ENCODE data around the gene MUCL3.
"Not testable (repeated sequence)": the region's sequence is repeated elsewhere in the genome, so short reads cannot be mapped to it uniquely, and the experiment has no call there.

MUCL3 gene

DNA sequence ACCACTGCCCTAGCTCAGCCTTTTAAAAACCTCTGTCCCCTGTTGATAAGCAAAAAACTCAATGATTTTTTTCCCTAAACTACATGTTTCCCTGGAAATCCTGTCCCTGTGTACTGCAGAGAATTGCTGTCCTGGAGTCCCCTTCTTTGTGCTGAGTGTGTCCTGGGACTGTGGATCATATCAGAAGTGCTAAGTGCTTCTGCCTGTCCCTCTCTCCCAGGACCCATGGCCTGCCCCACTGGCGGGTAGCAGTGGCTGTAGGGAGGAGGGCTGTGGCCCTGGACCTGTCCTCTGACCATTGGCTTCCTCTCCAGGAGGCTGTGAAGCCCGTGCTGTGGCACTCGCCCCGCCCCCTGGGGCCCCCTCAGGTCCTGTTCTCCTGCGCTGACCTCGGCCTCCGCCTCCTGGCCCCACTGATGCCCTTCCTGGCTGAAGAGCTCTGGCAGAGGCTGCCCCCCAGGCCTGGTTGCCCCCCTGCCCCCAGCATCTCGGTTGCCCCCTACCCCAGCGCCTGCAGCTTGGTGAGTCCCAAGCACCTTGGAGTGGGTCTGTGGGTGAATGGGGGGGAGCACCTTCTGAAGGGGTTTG, 16.6 kb upstream of the MUCL3 start:
- not testable (repeated sequence) for DNase-seq (ENCODE audit: low read depth, low spot score)
- peaks cover 17% of the 10 kb centered on the region for H3K36me3 ChIP-seq (ENCODE audit: control insufficient read depth, insufficient read depth, low read length)

DNA sequence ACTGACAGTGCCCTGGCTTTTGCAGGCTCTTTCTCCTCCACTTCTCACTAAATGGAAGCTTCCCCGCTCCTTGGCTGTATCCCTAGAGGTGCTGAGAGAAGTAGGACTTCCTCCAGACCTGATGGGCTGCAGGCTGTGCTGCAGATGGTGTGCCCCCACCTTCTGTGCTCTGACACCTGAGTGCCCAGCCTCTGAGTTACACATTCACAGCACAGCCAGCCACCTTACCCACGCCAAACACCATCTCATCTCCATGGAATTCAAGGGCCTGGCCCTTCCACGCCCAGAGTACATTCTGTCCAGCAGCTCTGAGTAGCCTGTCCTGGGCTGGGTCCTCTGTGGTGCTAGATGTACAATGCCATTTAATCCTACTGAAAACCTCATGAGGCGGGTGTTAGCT, 14.1 kb upstream of the MUCL3 start:
- Histone ChIP-seq H3K9me3 (ENCODE audit: control insufficient read depth, insufficient read depth, low read length) (no peaks in the 10 kb centered on the region), H3K4me1 (ENCODE audit: control insufficient read depth, insufficient read depth, low read length) (peaks cover 2% of the 10 kb centered on the region; the same call in 1 of the 2 replicates), H3K27ac (ENCODE audit: low read length) (no peak overlapping the region), H3K36me3 (ENCODE audit: control insufficient read depth, insufficient read depth, low read length) (peaks cover 5% of the 10 kb centered on the region; the same call in 1 of the 2 replicates), H3K4me3 (ENCODE audit: low read length) (no peak overlapping the region), H3K27me3 (ENCODE audit: control insufficient read depth, insufficient read depth, low read length) (no peaks in the 10 kb centered on the region)
- no CpG with 5 or more reads among the region's 4 CpGs for WGBS (ENCODE audit: insufficient coverage, insufficient read length)
- no peak for DNase-seq (ENCODE audit: low read depth, low spot score)

More for the DNA sequence above, 16.6 kb upstream of the MUCL3 start:
- not testable (repeated sequence) for H3K4me1 ChIP-seq (ENCODE audit: control insufficient read depth, insufficient read depth, low read length); H3K9me3 ChIP-seq (ENCODE audit: control insufficient read depth, insufficient read depth, low read length); H3K4me3 ChIP-seq (ENCODE audit: low read length); H3K27ac ChIP-seq (ENCODE audit: low read length); H3K27me3 ChIP-seq (ENCODE audit: control insufficient read depth, insufficient read depth, low read length)
- no CpG with 5 or more reads among the region's 9 CpGs for WGBS (ENCODE audit: insufficient coverage, insufficient read length)

DNA sequence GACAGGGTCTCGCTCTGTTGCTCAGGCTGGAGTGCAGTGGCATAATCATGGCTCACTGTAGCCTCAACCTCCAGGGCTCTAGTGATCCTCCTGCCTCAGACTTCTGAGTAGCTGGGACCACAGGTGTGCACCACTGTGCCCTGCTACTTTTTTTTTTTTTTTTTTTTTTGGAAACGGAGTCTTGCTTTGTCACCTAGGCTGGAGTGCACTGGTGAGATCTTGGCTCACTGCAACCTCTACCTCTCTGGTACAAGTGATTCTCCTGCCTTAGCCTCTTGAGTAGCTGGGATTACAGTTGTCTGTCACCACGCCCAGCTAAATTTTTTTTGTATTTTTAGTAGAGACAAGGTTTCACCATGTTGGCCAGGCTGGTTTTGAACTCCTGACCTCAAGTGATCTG, 13.7 kb upstream of the MUCL3 start:
- H3K27ac ChIP-seq (ENCODE audit: low read length); H3K27me3 ChIP-seq (ENCODE audit: control insufficient read depth, insufficient read depth, low read length); H3K4me1 ChIP-seq (ENCODE audit: control insufficient read depth, insufficient read depth, low read length); H3K4me3 ChIP-seq (ENCODE audit: low read length); H3K9me3 ChIP-seq (ENCODE audit: control insufficient read depth, insufficient read depth, low read length); H3K36me3 ChIP-seq (ENCODE audit: control insufficient read depth, insufficient read depth, low read length); DNase-seq (ENCODE audit: low read depth, low spot score): not testable (repeated sequence)
- WGBS (ENCODE audit: insufficient coverage, insufficient read length) = no CpG with 5 or more reads among the region's 3 CpGs

DNA sequence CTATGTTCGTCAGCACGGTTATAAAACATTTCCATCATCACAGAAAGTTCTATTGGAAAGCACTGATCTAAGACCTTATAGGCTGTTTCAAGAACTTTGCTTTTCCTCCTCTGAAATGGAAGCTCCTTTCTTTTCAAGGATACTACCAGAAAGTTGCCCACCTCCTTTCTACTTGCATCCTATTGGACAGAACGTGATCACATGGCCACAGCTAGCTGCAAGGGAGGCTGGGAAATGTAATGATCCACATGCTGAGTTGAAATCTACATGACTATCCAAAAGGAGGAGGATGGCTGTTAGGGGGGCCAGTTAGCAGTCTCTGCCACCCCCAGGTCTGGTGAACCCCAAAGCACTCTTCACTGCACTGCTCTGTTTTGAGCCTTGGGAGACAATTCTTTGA, 12.1 kb upstream of the MUCL3 start:
- no CpG with 5 or more reads among the region's 3 CpGs for WGBS (ENCODE audit: insufficient coverage, insufficient read length)
- Histone ChIP-seq H3K27me3 (ENCODE audit: control insufficient read depth, insufficient read depth, low read length) (no peaks in the 10 kb centered on the region), H3K36me3 (ENCODE audit: control insufficient read depth, insufficient read depth, low read length) (peaks cover 5% of the 10 kb centered on the region; the same call in 1 of the 2 replicates), H3K4me1 (ENCODE audit: control insufficient read depth, insufficient read depth, low read length) (no peaks in the 10 kb centered on the region), H3K4me3 (ENCODE audit: low read length) (no peak overlapping the region), H3K27ac (ENCODE audit: low read length) (no peak overlapping the region), H3K9me3 (ENCODE audit: control insufficient read depth, insufficient read depth, low read length) (no peaks in the 10 kb centered on the region)
- no peak for DNase-seq (ENCODE audit: low read depth, low spot score)

DNA sequence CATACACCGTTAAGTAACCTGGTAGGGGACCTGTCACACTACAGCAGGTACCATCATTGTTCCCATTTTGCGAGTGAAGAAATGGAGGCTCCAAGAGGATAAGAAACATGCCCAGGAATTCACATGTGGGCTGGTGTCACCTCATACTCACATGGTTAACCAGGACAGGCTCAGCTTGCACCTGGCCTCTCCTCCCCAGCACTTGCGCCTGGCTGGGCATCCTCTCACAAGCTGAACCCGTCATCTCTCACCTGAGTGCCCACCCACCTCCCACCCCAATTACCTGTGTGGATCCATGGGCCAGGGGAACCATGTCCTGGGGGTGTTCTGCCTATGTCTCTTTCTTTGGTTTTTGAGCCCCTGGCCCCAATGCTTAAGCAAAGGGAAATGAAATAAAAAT, 10.3 kb upstream of the MUCL3 start:
- no peak overlapping the region for H3K27ac ChIP-seq (ENCODE audit: low read length)
- peaks cover 5% of the 10 kb centered on the region; the same call in 1 of the 2 replicates for H3K36me3 ChIP-seq (ENCODE audit: control insufficient read depth, insufficient read depth, low read length)
- WGBS (ENCODE audit: insufficient coverage, insufficient read length) = no CpG with 5 or more reads among the region's 4 CpGs
- no peaks in the 10 kb centered on the region for H3K9me3 ChIP-seq (ENCODE audit: control insufficient read depth, insufficient read depth, low read length)
- H3K4me3 ChIP-seq (ENCODE audit: low read length) = no peak overlapping the region
- H3K27me3 ChIP-seq (ENCODE audit: control insufficient read depth, insufficient read depth, low read length) = no peaks in the 10 kb centered on the region
- H3K4me1 ChIP-seq (ENCODE audit: control insufficient read depth, insufficient read depth, low read length) = no peaks in the 10 kb centered on the region
- no peak for DNase-seq (ENCODE audit: low read depth, low spot score)

DNA sequence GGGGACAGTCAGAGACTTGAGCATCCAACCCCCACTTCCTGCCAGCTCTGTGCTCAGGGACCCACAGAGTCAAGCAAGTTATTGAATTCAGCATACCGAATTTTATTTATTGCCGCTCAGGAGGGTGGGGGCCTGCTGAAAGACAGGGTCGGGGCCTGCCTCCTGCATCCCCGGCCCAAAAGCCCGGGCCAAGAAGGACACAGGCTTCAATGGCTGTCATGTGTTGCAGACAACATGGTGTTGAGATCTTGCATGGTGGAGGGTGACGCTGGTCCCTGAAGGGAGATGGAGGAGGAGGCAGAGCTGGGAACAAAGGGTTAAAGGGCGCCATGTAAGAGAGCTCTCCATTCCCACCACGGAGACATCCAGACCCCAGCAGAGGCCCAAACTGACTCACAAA, 9.5 kb upstream of the MUCL3 start:
- Histone ChIP-seq H3K4me1 (ENCODE audit: control insufficient read depth, insufficient read depth, low read length) (no peaks in the 10 kb centered on the region), H3K36me3 (ENCODE audit: control insufficient read depth, insufficient read depth, low read length) (peaks cover 3% of the 10 kb centered on the region; the same call in 1 of the 2 replicates), H3K9me3 (ENCODE audit: control insufficient read depth, insufficient read depth, low read length) (no peaks in the 10 kb centered on the region), H3K27me3 (ENCODE audit: control insufficient read depth, insufficient read depth, low read length) (no peaks in the 10 kb centered on the region), H3K27ac (ENCODE audit: low read length) (no peak overlapping the region), H3K4me3 (ENCODE audit: low read length) (no peak overlapping the region)
- no CpG with 5 or more reads among the region's 8 CpGs for WGBS (ENCODE audit: insufficient coverage, insufficient read length)
- DNase-seq (ENCODE audit: low read depth, low spot score) = no peak

DNA sequence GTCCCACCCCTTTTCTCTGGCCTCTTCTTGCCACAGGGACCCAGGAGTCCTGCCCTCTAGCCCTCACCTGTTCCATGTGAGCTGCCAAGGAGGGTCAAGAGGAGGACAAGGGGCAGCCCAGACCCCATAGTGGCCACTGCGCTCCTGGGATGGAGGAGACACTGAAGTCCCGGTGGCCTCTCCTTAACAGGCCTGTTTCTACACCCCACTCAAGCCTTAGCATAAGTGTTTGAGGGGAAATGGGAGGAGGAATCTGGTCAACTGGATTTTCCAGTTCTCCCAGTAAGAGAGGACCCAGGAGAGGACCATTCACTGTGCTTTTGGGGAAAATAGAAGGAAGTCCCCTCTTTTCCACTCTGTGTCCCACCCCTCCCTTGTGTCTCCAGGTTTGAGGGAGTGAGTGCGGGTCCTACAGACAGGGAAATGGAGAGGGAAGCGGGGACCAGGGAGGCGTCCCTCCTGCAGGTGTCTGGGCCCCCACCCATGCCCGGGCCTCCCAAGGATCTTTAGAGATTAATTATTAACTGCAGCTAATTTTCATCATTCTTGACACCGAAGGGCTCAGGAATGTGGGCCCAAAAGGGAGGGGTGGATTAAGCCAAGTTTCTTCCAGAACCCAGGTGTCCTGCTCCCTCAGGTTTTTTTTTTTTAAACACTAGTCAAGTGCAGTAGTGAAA, 8.7 kb upstream of the MUCL3 start, which contains the start of gene SFTA2:
Gene SFTA2, minus strand, starts transcription at position 202 of the 677 bp plus-strand sequence. Its CDS starts 74 bp downstream, at position 128.
- no peak for DNase-seq (ENCODE audit: low read depth, low spot score)
- Histone ChIP-seq H3K27ac (ENCODE audit: low read length) (no peak within 1 kb of the TSS), H3K27me3 (ENCODE audit: control insufficient read depth, insufficient read depth, low read length) (no peaks in the 10 kb centered on the region), H3K4me1 (ENCODE audit: control insufficient read depth, insufficient read depth, low read length) (no peaks in the 10 kb centered on the region), H3K36me3 (ENCODE audit: control insufficient read depth, insufficient read depth, low read length) (no peaks in the 10 kb centered on the region), H3K9me3 (ENCODE audit: control insufficient read depth, insufficient read depth, low read length) (no peaks in the 10 kb centered on the region), H3K4me3 (ENCODE audit: low read length) (no peak within 1 kb of the TSS)
- no CpG with 5 or more reads among the region's 7 CpGs for WGBS (ENCODE audit: insufficient coverage, insufficient read length)

DNA sequence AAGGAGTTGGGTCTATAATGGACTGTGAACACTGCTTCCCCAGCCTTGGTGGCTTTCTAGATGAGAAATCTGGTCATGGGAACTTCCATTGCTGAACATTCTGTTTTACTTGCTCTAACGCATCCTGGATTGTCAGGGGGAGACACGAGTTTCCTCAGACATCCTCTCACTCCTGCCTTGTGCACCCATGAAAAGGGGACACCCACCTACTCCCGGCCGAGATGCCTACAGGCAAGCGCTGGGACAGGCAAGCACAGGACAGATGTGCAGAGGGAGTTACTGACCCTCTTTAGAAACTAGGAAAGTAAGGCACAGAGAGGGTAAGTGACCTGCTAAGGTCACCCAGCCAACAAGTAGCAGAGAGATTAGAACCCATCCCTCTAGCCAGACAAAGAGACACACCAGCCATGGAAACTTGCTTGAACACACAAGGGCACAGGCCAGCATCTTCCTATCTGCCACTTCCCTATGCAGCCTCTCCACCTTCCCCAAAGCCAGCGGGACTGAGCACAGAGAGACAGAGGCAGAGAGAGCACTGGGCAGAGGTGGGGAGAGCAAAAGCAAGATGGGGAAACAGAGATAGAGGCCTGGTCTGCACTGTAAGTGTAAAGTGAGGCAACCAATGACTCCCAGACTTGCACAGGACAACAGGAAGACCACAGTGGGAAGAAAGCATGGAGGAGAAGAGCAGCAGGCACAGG, 8.0 kb upstream of the MUCL3 start:
- no peak for DNase-seq (ENCODE audit: low read depth, low spot score)
- no CpG with 5 or more reads among the region's 6 CpGs for WGBS (ENCODE audit: insufficient coverage, insufficient read length)
- H3K4me3 ChIP-seq (ENCODE audit: low read length) = no peak overlapping the region
- no peaks in the 10 kb centered on the region for H3K9me3 ChIP-seq (ENCODE audit: control insufficient read depth, insufficient read depth, low read length)
- no peak overlapping the region for H3K27ac ChIP-seq (ENCODE audit: low read length)
- H3K27me3 ChIP-seq (ENCODE audit: control insufficient read depth, insufficient read depth, low read length) = no peaks in the 10 kb centered on the region
- no peaks in the 10 kb centered on the region for H3K36me3 ChIP-seq (ENCODE audit: control insufficient read depth, insufficient read depth, low read length)
- H3K4me1 ChIP-seq (ENCODE audit: control insufficient read depth, insufficient read depth, low read length) = no peaks in the 10 kb centered on the region

DNA sequence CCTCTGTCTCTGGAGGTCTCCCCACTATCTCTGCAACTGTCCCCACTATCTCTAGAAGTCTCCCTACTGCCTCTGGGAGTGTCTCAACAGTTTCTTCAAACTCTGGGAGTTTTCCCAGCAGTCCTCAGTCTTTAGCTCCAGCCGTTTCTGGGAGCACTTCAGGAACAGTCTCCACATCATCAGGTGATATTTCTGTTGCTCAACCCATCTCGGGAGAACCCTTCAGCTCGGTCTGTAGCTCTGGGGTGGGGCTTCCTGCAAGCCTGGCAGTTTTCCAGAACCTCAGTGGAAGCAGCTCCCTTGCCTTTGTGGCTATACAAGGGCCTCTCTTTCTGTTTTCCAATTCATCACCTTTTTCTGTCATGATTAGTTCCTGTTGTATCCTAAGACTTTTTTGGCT, 5.8 kb upstream of the MUCL3 start:
- Histone ChIP-seq H3K36me3 (ENCODE audit: control insufficient read depth, insufficient read depth, low read length) (no peaks in the 10 kb centered on the region), H3K27ac (ENCODE audit: low read length) (no peak overlapping the region), H3K4me3 (ENCODE audit: low read length) (no peak overlapping the region), H3K9me3 (ENCODE audit: control insufficient read depth, insufficient read depth, low read length) (no peaks in the 10 kb centered on the region), H3K4me1 (ENCODE audit: control insufficient read depth, insufficient read depth, low read length) (no peaks in the 10 kb centered on the region), H3K27me3 (ENCODE audit: control insufficient read depth, insufficient read depth, low read length) (no peaks in the 10 kb centered on the region)
- WGBS (ENCODE audit: insufficient coverage, insufficient read length) = no CpG with 5 or more reads among the region's 3 CpGs
- DNase-seq (ENCODE audit: low read depth, low spot score) = no peak

DNA sequence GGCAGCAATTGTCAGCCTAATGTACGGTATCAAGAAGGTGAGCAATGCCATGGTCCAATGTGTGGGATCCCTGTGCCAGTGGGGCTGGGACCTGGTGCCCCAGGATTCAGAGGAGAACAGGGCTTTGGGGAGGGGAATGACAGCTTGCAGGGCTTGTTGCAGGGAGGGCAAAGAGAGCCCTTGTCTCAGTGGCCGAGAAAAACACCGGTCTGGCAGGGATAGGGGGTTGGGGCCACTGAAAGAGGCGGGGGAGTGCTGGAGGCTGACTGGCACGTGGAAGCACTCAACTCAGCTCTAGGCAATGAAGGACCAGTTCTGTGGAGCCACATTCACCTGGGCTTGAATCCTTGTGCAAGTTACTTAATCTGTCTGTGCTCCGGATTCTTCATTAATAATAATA, 3.5 kb upstream of the MUCL3 start:
- no CpG with 5 or more reads among the region's 6 CpGs for WGBS (ENCODE audit: insufficient coverage, insufficient read length)
- Histone ChIP-seq H3K4me1 (ENCODE audit: control insufficient read depth, insufficient read depth, low read length) (peaks cover 4% of the 10 kb centered on the region; the same call in 1 of the 2 replicates), H3K36me3 (ENCODE audit: control insufficient read depth, insufficient read depth, low read length) (no peaks in the 10 kb centered on the region), H3K27ac (ENCODE audit: low read length) (no peak overlapping the region), H3K4me3 (ENCODE audit: low read length) (no peak overlapping the region), H3K27me3 (ENCODE audit: control insufficient read depth, insufficient read depth, low read length) (no peaks in the 10 kb centered on the region), H3K9me3 (ENCODE audit: control insufficient read depth, insufficient read depth, low read length) (no peaks in the 10 kb centered on the region)
- no peak for DNase-seq (ENCODE audit: low read depth, low spot score)

Measured in iPS DF 6.9 (cell line).